NCI-H345 (cell line): Measurements from ENCODE around the gene SLFN11.
"Not testable (repeated sequence)": the region's sequence is repeated elsewhere in the genome, so short reads cannot be mapped to it uniquely, and the experiment has no call there.

Experiments used
- DNase-seq: peaks from one replicate; lab custom pipeline; 2025; lab: John Stamatoyannopoulos, UW

SLFN11 gene

DNA sequence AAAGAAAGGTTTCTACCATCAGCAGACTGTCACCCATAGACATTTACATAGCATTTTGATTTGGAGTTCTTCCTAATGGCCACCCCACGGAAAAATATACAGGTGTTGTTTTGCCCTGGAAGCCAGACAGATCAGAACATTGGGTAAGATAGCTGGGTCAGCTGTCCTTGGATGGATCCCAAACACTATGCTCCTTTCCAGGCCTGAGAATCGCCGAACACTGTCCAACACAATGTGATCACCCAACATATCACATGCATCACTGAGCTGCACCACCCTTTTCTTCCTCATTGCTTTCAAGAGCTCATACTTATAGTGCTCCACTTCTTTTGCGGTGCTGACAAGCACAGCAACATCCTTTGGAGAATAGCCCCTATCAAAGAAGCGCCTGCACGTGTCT is 21.1 kb downstream of the SLFN11 start:
- no peak for DNase-seq

- no peak for DNase-seq
Measured at GRCh38 chr17:35350493-35350892, 22.9 kb downstream of the SLFN11 start.

DNA sequence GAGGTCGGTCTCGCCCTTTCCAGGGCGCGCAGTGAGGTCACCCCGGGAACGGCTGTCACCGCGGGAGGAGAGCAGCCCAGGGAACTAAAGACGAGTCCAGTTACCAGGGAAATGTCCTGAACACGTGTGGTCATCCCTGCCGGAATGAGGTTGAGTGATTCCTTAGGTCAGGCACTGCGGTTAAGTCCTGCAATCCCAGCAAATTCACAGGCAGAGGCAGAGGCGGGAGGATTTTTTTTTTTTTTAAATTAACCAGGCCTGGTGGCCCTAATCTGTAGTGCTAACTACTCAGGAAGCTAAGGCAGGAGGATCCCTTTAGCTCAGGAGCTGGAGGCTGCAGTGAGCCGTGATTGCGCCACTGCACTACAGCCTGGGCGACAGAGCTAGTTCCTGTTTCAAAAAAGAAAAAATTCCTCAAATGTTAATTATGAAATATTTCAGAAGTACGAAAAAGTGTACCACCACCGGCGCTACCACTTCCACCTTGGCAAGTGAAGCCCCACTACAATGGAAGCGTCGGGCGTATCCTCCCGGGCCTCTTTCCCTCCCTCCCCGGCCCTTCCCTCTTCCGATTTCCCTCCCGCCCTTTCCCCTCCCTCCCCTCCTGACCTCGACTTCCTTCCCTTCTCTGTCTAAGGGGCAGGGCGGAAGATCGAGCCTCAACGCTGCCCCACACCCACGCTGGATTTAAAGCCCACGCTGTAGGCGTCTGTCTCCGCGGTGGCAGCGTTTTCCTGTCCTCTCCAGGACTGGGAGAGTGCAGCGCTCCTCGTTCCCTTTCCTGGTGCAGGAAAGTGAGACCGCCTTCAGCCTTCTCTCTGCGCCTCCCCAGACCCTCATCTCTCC is 27.3 kb downstream of the SLFN11 start:
- DNase-seq = no peak

GRCh38 chr17:35345445-35345925 is 27.9 kb downstream of the SLFN11 start:
- DNase-seq = no peak

DNA sequence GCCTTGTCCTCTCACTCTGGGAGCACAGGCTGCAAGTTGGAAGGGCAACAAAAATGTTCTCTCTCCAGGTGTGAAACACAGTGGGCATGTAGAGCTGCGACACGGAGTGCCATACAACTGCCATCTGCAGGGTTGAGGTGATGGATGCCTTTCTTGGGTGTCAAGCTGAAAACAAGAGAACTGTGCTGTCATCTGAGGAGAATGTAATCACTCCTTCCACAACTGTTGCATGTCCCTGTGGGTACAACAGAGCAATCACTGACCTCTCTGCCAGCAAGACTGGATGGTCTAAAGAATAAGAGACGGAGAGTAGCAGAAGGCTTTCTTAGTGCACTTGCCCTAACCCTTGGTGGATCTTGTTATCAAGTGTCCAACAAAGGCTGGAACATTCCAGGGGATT is 29.2 kb downstream of the SLFN11 start:
- no peak for DNase-seq

DNA sequence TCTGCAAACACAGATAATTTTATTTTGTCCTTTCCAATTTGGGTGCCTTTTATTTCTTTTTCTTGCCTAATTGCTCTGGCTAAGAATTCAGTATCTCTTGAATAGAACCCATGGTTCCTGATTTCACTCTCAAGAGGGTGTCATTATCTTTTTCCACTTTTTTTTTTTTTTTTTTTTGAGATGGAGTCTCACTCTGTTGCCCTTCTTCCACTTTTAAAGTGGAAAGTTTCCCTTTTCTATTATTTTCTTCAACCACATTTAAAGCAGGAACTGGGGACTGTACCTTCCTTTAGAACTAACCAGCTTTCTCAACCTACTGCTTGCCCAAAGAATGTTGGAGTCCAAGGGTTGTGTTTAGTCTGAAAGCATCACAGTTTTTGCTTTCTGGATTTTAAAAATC is 31.1 kb downstream of the SLFN11 start:
- DNase-seq = no peak

GRCh38 chr17:35341411-35341992 is 31.9 kb downstream of the SLFN11 start:
- no peak for DNase-seq

- no peak for DNase-seq
Measured at GRCh38 chr17:35338230-35338629, 35.2 kb downstream of the SLFN11 start.

GRCh38 chr17:35337364-35337763 is 36.1 kb downstream of the SLFN11 start:
- DNase-seq = no peak

GRCh38 chr17:35333578-35333977 is 39.8 kb downstream of the SLFN11 start:
- DNase-seq = not testable (repeated sequence)

DNA sequence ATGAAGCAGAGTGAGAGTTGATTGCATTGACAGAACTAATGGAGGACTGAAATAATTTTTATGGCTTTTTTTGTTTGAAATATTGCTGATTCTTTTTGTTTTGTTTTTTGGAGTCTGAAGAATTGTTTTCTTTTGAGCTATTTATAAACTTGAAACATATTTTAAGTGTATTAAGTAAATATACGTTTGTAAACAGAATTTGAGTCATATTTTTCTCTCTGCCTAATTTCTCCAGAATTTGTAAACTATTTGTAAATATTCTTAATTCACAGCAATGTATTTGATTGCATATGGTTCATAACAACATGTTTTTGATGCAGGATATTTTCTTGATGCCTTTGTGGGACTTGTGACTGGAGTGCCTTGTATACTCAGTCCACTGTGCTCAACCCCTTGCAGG is 50.7 kb downstream of the SLFN11 start:
- DNase-seq = no peak

DNA sequence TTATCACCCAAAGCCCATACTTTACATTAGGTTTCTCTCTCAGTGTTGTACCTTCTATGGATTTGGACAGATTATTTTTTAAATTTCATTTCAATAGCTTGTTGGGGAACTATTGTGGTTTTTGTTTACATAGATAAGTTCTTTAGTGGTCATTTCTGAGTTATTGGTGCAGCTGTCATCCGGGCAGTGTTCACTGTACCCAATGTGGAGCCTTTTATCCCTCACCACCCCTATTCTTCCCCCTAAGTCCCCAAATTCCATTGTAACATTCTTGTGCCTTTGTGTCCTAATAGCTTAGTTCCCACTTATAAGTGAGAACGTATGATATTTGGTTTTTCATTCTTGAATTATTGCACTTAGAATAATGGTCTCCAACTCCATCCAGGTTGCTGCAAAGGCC is 57.5 kb downstream of the SLFN11 start:
- no peak for DNase-seq

DNA sequence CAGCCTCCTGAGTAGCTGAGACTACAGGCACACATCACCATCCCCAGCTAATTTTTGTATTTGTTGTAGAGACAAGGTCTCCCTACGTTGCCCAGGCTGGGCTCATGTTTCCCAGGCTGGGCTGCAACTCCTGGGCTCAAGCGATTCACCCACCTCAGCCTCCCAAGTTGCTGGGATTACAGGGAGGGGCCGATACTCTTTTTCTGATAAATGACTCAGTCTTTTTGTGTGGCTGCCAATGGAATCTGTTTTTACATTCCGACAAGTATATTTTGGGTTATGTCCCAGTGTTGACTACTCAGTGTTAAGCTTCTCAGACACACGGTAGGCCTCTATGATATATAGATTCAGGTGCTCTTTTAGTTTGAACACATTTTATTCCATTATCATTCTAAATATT is 58.1 kb downstream of the SLFN11 start:
- DNase-seq = no peak

GRCh38 chr17:35314415-35315216 is 58.8 kb downstream of the SLFN11 start:
- DNase-seq = no peak

- DNase-seq = no peak
Measured at GRCh38 chr17:35313875-35314409, 59.5 kb downstream of the SLFN11 start.

- DNase-seq = peak; percentile 48
Measured at GRCh38 chr17:35312790-35313711, 60.4 kb downstream of the SLFN11 start.

DNA sequence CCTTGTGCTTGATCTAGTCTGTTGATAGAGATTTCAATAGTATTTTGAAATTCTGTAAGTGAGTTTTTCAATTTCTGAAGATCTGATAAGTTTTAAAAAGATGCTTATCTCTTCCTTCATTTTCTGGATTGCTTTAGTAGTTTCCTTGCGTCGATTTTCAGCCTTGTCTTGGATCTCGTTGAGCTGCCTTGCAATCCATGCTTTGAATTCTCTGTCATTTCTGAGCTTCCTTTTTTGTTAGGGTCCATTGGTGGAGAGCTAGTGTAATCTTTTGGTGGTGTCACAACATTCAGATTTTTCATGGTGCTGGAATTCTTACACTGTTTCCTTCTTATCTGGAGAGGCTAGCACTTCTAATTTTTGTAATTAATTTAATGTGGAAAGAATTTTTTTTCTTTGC is 61.1 kb downstream of the SLFN11 start:
- no peak for DNase-seq

GRCh38 chr17:35309345-35309744 is 64.1 kb downstream of the SLFN11 start:
- DNase-seq = not testable (repeated sequence)
